SJSA1 (cell line): ENCODE results near the gene RNF19B. TPM values are rescaled to one million over a fixed set of nuclear protein-coding genes. Genes with fewer than 3 reads are reported as not detected.
A peak's percentile ranks its signal among the peaks of the same experiment; 100 is the strongest.
"Not testable (repeated sequence)": the region's sequence is repeated elsewhere in the genome, so short reads cannot be mapped to it uniquely, and the experiment has no call there.

ENCODE experiments used
- DNase-seq, 2 experiments: peaks; one replicate each; pipeline ENCODE4 v3.0.0-alpha.2; 2015 to 2020; ENCODE audit warnings: low spot score in 2 of 2, low read depth in 1 of 2
- H3K27ac ChIP-seq: fragments of 250-450 bp; sonication (Bioruptor Pico); 2 replicates; pipeline ENCODE4 v1.5.1; 2020; ENCODE audit warnings: mild to moderate bottlenecking, moderate library complexity
- H3K27me3 ChIP-seq: fragments of 250-450 bp; sonication (Bioruptor Pico); replicated peaks from 2 replicates; pipeline ENCODE4 v1.5.1; 2020; ENCODE audit warnings: mild to moderate bottlenecking, moderate library complexity
- H3K36me3 ChIP-seq: fragments of 250-450 bp; sonication (Bioruptor Pico); 2 replicates; pipeline ENCODE4 v1.5.1; 2020; ENCODE audit warnings: mild to moderate bottlenecking
- H3K4me1 ChIP-seq: fragments of 250-450 bp; sonication (Bioruptor Pico); replicated peaks from 2 replicates; pipeline ENCODE4 v1.6.1; 2021; ENCODE audit warnings: mild to moderate bottlenecking
- H3K4me3 ChIP-seq: fragments of 250-450 bp; sonication (Bioruptor Pico); 2 replicates; pipeline ENCODE4 v1.5.1; 2020; ENCODE audit warnings: mild to moderate bottlenecking
- H3K9me3 ChIP-seq: fragments of 250-450 bp; sonication (Bioruptor Pico); replicated peaks from 2 replicates; pipeline ENCODE4 v1.5.1; 2020; ENCODE audit warnings: mild to moderate bottlenecking
- total RNA-seq: library from RNA; depleted of rRNA; stranded (reverse); fragments of >200 nt; shearing (Covaris generic); gene quantifications from 2 replicates; pipeline ENCODE4 v1.2.3, GENCODE V29; 2014

Gene RNF19B
- total RNA-seq, 1 experiment from 2014 or later: 9.8 TPM

- DNase-seq: no peak
- H3K9me3 ChIP-seq: no peaks in the 10 kb centered on the region
- no peaks in the 10 kb centered on the region for H3K36me3 ChIP-seq
- no peak overlapping the region for H3K4me3 ChIP-seq
- no peak overlapping the region for H3K27ac ChIP-seq
- no peaks in the 10 kb centered on the region; the same call in 1 of the 2 replicates for H3K4me1 ChIP-seq
- H3K27me3 ChIP-seq: no peaks in the 10 kb centered on the region; the same call in 1 of the 2 replicates
Observed at GRCh38 chr1:32925403-32926162, 39.0 kb downstream of the RNF19B start.

DNA sequence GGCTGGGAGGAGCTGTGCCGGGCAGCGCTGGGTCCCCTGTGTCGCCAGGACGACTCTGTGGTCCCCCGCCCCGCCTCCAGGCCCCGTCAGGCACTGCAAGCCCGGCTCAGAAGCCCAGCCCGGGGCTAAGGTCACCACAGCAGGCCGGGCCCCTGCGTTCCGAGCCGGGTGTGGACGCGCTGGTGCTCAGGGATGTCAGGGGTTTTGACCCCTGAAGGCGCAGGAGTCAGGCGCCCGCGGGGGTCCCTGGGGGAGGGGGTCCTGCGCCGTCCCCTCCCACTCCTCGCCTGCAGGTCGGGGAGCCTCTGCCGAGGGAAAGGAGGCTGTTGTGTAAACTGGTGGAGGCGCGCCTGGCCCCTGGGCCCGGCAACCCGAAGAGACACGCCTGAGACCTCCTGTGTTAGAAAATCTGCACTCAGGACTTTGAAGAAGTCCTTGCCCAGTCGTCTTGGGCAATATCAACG is 39.7 kb downstream of the RNF19B start:
- H3K36me3 ChIP-seq: no peaks in the 10 kb centered on the region
- H3K4me3 ChIP-seq: no peak overlapping the region
- no peaks in the 10 kb centered on the region for H3K9me3 ChIP-seq
- DNase-seq: no peak
- H3K4me1 ChIP-seq: peaks cover 6% of the 10 kb centered on the region
- H3K27me3 ChIP-seq: no peaks in the 10 kb centered on the region; the same call in 1 of the 2 replicates
- H3K27ac ChIP-seq: no peak overlapping the region

GRCh38 chr1:32920833-32921232 is 43.8 kb downstream of the RNF19B start:
- H3K4me1 ChIP-seq: peaks cover 11% of the 10 kb centered on the region
- DNase-seq: no peak
- H3K36me3 ChIP-seq: no peaks in the 10 kb centered on the region
- no peak overlapping the region for H3K4me3 ChIP-seq
- H3K27ac ChIP-seq: no peak overlapping the region
- H3K9me3 ChIP-seq: no peaks in the 10 kb centered on the region
- H3K27me3 ChIP-seq: peaks cover 3% of the 10 kb centered on the region; the same call in 1 of the 2 replicates

- Histone ChIP-seq H3K27me3 (peaks cover 3% of the 10 kb centered on the region; the same call in 1 of the 2 replicates), H3K27ac (peak overlapping the region; percentile 49), H3K9me3 (no peaks in the 10 kb centered on the region), H3K36me3 (no peaks in the 10 kb centered on the region), H3K4me1 (peaks cover 11% of the 10 kb centered on the region), H3K4me3 (no peak overlapping the region)
- peak in 1 of 2 experiments; percentile 33 for DNase-seq
Observed at GRCh38 chr1:32919811-32920733, 44.5 kb downstream of the RNF19B start.

- DNase-seq: no peak
- H3K9me3 ChIP-seq: no peaks in the 10 kb centered on the region
- H3K4me1 ChIP-seq: peaks cover 11% of the 10 kb centered on the region
- H3K27me3 ChIP-seq: peaks cover 3% of the 10 kb centered on the region; the same call in 1 of the 2 replicates
- H3K36me3 ChIP-seq: no peaks in the 10 kb centered on the region
- H3K27ac ChIP-seq: no peak overlapping the region
- H3K4me3 ChIP-seq: no peak overlapping the region
Observed at GRCh38 chr1:32918179-32918578, 46.4 kb downstream of the RNF19B start.

DNA sequence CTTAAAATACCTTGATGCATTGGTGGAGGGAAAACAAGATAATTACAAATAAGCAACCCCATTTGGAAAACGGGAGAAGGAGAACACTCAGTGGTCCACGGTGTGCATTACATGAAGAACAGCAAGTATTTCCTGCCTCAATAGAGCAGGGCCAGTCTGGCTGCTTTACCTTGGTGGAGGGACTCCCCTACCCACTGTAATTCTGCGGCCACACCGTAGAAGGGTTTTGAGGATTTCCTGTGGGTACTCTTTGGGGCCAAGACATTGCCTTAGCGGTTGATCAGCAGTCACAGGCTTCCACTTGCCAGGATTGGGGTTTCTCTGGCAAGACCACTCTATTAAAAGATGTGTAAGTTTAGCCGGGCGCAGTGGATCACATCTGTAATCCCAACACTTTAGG is 47.1 kb downstream of the RNF19B start:
- Histone ChIP-seq H3K9me3 (no peaks in the 10 kb centered on the region), H3K36me3 (no peaks in the 10 kb centered on the region), H3K4me3 (no peak overlapping the region), H3K27ac (no peak overlapping the region), H3K4me1 (peaks cover 11% of the 10 kb centered on the region), H3K27me3 (peaks cover 3% of the 10 kb centered on the region; the same call in 1 of the 2 replicates)
- DNase-seq: no peak

- DNase-seq: no peak
- Histone ChIP-seq H3K27ac (no peak overlapping the region), H3K27me3 (peaks cover 3% of the 10 kb centered on the region; the same call in 1 of the 2 replicates), H3K36me3 (no peaks in the 10 kb centered on the region), H3K9me3 (no peaks in the 10 kb centered on the region), H3K4me3 (no peak overlapping the region), H3K4me1 (peaks cover 11% of the 10 kb centered on the region)
Observed at GRCh38 chr1:32915766-32916706, 48.6 kb downstream of the RNF19B start.

DNA sequence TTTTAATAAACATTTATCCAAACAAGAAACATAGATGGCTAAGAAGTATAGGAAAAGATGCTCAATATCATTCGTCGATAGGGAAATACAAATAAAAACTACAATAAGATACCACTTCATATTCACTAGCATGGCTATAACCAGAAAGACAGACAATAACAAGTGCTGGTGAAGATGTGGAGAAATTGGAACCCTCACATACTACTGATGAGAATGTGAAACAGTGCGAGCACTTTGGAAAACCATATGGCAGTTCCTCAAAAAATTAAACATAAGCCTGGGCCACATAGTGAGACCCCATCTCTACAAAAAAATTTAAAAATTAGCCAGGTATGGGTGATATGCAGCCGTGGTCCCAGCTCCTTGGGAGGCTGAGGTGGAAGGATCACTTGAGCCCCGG is 54.3 kb downstream of the RNF19B start:
- Histone ChIP-seq H3K9me3 (no peaks in the 10 kb centered on the region; the same call in 1 of the 2 replicates), H3K27me3 (0 out of 2 replicates have a peak, but pooled peaks cover 4% of the 10 kb centered on the region), H3K36me3 (no peaks in the 10 kb centered on the region), H3K4me1 (peaks cover 7% of the 10 kb centered on the region; the same call in 1 of the 2 replicates), H3K27ac (no peak overlapping the region), H3K4me3 (no peak overlapping the region)
- no peak for DNase-seq

DNA sequence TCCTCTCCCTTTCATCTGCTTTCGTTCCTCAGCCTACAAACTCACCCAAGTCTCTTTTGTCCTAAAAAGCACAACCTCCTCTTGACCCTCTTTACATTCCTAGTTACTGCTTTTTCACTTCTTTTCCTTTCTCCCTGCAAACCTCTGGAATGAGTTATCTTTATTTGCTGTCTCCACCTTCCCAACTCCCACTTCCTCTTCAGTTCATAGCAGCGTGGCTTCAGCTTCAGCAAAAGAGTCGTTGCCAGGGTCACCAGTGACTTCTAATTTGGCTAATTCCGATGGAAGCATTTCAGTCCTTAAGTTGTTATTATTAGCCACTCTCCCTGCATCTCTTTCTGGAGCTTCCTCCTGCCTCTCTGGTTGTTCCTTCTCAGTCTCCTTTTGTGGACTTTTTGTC is 57.2 kb downstream of the RNF19B start:
- no peak for DNase-seq
- no peaks in the 10 kb centered on the region; the same call in 1 of the 2 replicates for H3K9me3 ChIP-seq
- H3K4me1 ChIP-seq: peaks cover 7% of the 10 kb centered on the region; the same call in 1 of the 2 replicates
- H3K27me3 ChIP-seq: 0 out of 2 replicates have a peak, but pooled peaks cover 4% of the 10 kb centered on the region
- H3K4me3 ChIP-seq: no peak overlapping the region
- no peaks in the 10 kb centered on the region for H3K36me3 ChIP-seq
- H3K27ac ChIP-seq: no peak overlapping the region

DNA sequence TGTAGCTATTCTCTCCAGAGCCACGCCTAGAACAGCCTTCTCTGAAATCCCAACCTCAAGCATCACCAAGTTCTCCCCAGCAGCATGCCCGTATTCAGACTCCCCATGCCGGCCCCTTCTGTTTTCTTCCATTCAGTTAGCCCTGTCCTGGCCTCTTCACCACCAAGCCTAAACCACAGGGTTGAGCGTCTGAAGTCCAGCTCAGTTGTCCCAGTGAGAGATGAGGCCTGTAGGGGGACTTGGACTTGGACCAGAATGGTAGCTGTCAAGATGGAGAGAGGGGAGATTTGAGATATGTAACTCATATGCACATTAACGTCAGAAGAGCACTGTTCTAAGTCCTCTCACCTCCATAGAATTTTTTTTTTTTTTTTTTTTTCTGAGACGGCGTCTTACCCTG is 58.0 kb downstream of the RNF19B start:
- Histone ChIP-seq H3K9me3 (no peaks in the 10 kb centered on the region; the same call in 1 of the 2 replicates), H3K4me3 (no peak overlapping the region), H3K4me1 (peaks cover 8% of the 10 kb centered on the region), H3K36me3 (no peaks in the 10 kb centered on the region), H3K27me3 (0 out of 2 replicates have a peak, but pooled peaks cover 4% of the 10 kb centered on the region), H3K27ac (no peak overlapping the region)
- no peak for DNase-seq

DNA sequence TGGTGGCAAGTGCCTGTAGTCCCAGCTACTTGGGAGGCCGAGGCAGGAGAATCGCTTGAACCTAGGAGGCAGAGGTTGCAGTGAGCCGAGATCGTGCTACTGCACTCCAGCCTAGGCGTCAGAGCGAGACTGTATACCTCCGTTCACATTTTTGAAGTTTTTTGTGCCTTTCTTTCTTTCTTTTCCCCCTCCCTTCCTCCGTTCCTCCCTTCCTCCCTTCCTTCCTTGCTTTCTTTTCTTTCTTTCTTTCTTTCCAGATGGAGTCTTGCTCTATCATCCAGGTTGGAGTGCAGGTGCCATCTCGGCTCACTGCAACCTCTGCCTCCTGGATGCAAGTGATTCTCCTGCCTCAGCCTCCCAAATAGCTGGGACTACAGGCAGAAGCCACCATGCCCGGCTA is 59.0 kb downstream of the RNF19B start:
- not testable (repeated sequence) for H3K4me3 ChIP-seq, H3K27me3 ChIP-seq, H3K9me3 ChIP-seq, DNase-seq, H3K36me3 ChIP-seq, H3K27ac ChIP-seq
- H3K4me1 ChIP-seq: peaks cover 17% of the 10 kb centered on the region

GRCh38 chr1:32904797-32905196 is 59.8 kb downstream of the RNF19B start:
- 0 out of 2 replicates have a peak, but pooled peaks cover 7% of the 10 kb centered on the region for H3K27me3 ChIP-seq
- no peak overlapping the region for H3K4me3 ChIP-seq
- no peak overlapping the region for H3K27ac ChIP-seq
- H3K4me1 ChIP-seq: peaks cover 20% of the 10 kb centered on the region
- H3K36me3 ChIP-seq: peaks cover 3% of the 10 kb centered on the region; the same call in 1 of the 2 replicates
- H3K9me3 ChIP-seq: no peaks in the 10 kb centered on the region; the same call in 1 of the 2 replicates
- DNase-seq: no peak
